Subcutaneous abdominal adipose tissue (tissue), 5 donors: ENCODE results near the gene MYO7B.

ENCODE experiments used
- H3K27ac ChIP-seq: one replicate; pipeline ENCODE4 v1.7.0; 2013; ENCODE audit warnings: low read depth, mild to moderate bottlenecking, inconsistent platforms, low read length, moderate library complexity
- H3K27me3 ChIP-seq, 5 donors: one replicate each; pipeline ENCODE4 v1.7.0; 2013; ENCODE audit warnings: low read length in 5 of 5, inconsistent platforms in 1 of 5; ENCODE audit not compliant: control insufficient read depth in 5 of 5, insufficient read depth in 4 of 5
- H3K36me3 ChIP-seq, 5 donors: one replicate each; pipeline ENCODE4 v1.7.0; 2013; ENCODE audit warnings: low read length in 5 of 5; ENCODE audit not compliant: control insufficient read depth in 5 of 5, insufficient read depth in 5 of 5
- H3K4me1 ChIP-seq, 5 donors: one replicate each; pipeline ENCODE4 v1.7.0; 2013; ENCODE audit warnings: low read length in 5 of 5, mild to moderate bottlenecking in 3 of 5, moderate library complexity in 1 of 5; ENCODE audit not compliant: control insufficient read depth in 5 of 5, insufficient read depth in 5 of 5
- H3K4me3 ChIP-seq, 5 donors: one replicate each; pipeline ENCODE4 v1.7.0; 2013; ENCODE audit warnings: low read length in 5 of 5, low read depth in 1 of 5
- H3K9ac ChIP-seq, 5 donors: one replicate each; pipeline ENCODE4 v1.7.0; 2013; ENCODE audit warnings: low read length in 5 of 5, mild to moderate bottlenecking in 4 of 5, moderate library complexity in 3 of 5
- H3K9me3 ChIP-seq, 5 donors: one replicate each; pipeline ENCODE4 v1.7.0; 2013; ENCODE audit warnings: low read length in 5 of 5; ENCODE audit not compliant: control insufficient read depth in 5 of 5
- donor health status: healthy.
- donor health status: healthy.
- donor health status: healthy.
- donor health status: healthy.
- donor health status: healthy.

Gene MYO7B

DNA sequence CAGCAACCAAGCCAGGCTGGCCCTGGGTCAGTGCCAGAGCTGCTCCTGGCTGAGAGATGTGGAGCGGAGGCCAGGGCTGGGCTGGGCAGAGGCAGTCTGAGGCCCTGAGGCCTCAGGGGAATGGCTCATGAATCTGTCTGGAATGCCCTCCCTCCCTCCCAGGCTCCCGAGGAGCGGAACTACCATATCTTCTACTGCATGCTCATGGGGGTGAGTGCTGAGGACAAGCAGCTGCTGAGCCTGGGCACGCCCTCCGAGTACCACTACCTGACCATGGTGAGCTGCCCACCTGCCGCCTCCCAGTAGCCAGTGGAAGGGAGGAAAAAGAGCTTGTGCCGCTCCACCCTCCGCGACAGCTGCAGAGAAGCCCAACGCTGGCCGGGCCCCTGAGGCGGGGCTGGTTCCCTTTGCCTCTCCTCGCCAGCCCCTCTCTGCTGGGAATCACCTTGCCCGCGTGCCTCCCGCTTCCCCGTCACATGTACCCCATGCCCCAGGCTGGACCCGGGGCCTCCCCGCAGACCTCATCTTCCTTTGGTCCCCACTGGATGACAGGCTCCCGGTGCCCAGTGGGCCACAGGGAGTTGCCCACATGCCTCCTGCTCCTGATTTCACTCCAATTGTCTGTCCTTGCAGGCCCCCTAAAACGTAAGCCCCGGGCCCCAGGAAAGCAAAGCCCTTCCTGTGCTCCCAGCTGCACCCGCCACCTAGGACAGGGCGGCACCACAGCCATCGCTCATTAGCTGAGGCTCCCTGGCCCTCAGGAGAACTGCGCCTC lies 41.1 kb downstream of the MYO7B start:
- Histone ChIP-seq H3K4me3 (peak overlapping the region in 1 of 5 donors; percentile 8), H3K36me3 (no peaks in the 10 kb centered on the region), H3K27ac (no peak overlapping the region), H3K9me3 (no peaks in the 10 kb centered on the region), H3K4me1 (peaks cover 0 to 18% (median 16%) of the 10 kb centered on the region in 5 donors), H3K9ac (no peak overlapping the region), H3K27me3 (no peaks in the 10 kb centered on the region)

DNA sequence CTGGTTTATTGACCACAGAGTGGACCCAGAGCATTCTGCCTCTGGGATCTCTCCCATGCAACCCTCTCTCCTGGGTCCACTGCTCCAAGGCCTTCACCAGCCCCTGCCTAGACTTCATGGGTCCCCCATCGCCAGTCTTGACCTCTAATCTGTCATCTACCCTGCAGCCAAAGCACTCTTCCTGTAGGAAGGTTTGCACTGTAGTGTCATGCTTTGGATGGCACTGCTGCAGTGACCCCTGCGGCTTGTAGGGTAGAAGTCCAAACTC lies 41.7 kb downstream of the MYO7B start:
- no peak overlapping the region for H3K9ac ChIP-seq
- no peak overlapping the region for H3K27ac ChIP-seq
- no peaks in the 10 kb centered on the region for H3K36me3 ChIP-seq
- H3K9me3 ChIP-seq, result no peaks in the 10 kb centered on the region
- H3K4me3 ChIP-seq, result no peak overlapping the region
- no peaks in the 10 kb centered on the region for H3K27me3 ChIP-seq
- peaks cover 0 to 18% (median 16%) of the 10 kb centered on the region in 5 donors for H3K4me1 ChIP-seq

DNA sequence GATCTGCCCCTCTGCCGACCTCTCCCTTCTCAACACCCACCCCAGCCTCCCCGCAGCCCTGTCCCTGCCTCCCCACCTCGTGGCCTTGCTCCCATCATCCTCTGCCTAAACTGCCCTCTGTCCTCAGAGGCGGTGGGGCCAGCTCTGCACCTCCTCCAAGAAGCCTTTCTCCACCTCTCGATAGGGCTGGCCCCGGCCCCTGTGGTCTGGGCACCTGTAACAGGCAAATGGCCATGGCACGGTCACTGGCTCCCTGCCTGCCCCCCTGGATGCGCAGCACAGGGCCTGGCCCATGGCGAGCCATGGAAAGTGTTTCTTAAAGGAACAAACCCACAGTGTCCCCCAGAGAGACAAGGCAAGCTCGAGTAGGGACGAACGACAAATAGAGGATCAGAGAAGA lies 42.0 kb downstream of the MYO7B start:
- no peaks in the 10 kb centered on the region for H3K36me3 ChIP-seq

DNA sequence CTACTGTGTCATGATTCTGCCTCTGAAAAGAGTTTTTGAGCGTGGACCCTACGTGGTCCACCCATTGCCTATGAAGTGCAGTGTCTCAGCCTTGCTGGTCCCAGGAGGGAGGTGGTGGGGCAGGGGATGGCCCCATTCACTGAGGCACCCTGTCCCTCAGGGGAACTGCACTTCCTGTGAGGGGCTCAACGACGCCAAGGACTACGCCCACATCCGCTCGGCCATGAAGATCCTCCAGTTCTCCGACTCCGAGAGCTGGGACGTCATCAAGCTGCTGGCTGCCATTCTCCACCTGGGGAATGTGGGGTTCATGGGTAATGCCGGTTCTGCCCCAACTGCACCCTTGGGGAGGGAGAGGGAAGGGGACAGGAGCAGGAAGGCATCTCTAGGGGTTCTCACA lies 42.5 kb downstream of the MYO7B start:
- H3K9ac ChIP-seq, result no peak overlapping the region
- H3K9me3 ChIP-seq, result no peaks in the 10 kb centered on the region
- H3K4me1 ChIP-seq, result peaks cover 0 to 18% (median 16%) of the 10 kb centered on the region in 5 donors
- H3K4me3 ChIP-seq, result no peak overlapping the region
- no peaks in the 10 kb centered on the region for H3K36me3 ChIP-seq
- H3K27ac ChIP-seq, result no peak overlapping the region
- no peaks in the 10 kb centered on the region for H3K27me3 ChIP-seq

More for the DNA sequence above, 42.0 kb downstream of the MYO7B start:
- Histone ChIP-seq H3K4me1 (peaks cover 0 to 18% (median 16%) of the 10 kb centered on the region in 5 donors), H3K27ac (no peak overlapping the region), H3K9ac (no peak overlapping the region), H3K4me3 (no peak overlapping the region), H3K27me3 (no peaks in the 10 kb centered on the region), H3K9me3 (no peaks in the 10 kb centered on the region)

DNA sequence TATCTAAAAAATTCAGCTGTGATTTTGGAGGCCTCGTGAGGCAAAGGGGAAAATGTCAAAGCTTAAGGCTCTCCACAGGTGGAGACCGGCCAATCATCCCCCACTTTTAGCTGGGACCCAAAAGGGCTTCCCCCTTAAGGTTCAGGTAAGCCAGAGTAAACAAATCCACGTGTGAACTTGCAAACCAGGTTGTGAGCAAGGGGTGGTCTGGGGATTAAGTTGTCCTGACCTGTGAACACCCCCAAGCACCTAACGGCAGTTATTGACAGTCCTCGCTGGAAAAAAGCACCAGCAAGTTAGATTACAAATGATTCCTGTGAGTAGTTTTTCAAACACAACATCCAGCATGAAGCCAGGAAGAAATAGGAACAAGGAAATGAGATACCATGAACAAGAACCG lies 42.9 kb downstream of the MYO7B start:
- Histone ChIP-seq H3K4me3 (no peak overlapping the region), H3K4me1 (peaks cover 0 to 18% (median 16%) of the 10 kb centered on the region in 5 donors), H3K9ac (no peak overlapping the region), H3K36me3 (no peaks in the 10 kb centered on the region), H3K9me3 (no peaks in the 10 kb centered on the region), H3K27me3 (no peaks in the 10 kb centered on the region), H3K27ac (no peak overlapping the region)

DNA sequence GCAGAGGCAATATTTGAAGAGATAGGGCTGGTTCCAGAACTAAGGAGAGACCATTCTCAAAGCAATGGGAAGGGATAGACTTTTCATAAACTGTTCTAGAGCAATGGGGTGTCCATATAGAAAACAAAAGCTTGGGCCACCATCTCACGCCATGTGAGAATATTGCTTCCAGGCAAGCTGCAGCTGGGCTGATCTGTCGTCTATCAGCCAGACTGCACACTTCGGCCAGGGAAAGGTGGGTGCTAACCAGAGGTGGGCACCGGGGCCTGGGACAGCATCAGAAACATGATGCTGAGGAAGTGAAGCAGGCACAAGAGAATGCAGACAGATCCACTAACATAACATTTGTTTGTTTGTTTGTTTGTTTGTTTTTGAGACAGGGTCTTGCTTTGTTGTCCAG lies 43.7 kb downstream of the MYO7B start:
- H3K9me3 ChIP-seq, result no peaks in the 10 kb centered on the region
- no peaks in the 10 kb centered on the region for H3K27me3 ChIP-seq
- H3K27ac ChIP-seq, result no peak overlapping the region
- no peak overlapping the region for H3K4me3 ChIP-seq
- peaks cover 0 to 18% (median 16%) of the 10 kb centered on the region in 5 donors for H3K4me1 ChIP-seq
- no peak overlapping the region for H3K9ac ChIP-seq
- no peaks in the 10 kb centered on the region for H3K36me3 ChIP-seq

DNA sequence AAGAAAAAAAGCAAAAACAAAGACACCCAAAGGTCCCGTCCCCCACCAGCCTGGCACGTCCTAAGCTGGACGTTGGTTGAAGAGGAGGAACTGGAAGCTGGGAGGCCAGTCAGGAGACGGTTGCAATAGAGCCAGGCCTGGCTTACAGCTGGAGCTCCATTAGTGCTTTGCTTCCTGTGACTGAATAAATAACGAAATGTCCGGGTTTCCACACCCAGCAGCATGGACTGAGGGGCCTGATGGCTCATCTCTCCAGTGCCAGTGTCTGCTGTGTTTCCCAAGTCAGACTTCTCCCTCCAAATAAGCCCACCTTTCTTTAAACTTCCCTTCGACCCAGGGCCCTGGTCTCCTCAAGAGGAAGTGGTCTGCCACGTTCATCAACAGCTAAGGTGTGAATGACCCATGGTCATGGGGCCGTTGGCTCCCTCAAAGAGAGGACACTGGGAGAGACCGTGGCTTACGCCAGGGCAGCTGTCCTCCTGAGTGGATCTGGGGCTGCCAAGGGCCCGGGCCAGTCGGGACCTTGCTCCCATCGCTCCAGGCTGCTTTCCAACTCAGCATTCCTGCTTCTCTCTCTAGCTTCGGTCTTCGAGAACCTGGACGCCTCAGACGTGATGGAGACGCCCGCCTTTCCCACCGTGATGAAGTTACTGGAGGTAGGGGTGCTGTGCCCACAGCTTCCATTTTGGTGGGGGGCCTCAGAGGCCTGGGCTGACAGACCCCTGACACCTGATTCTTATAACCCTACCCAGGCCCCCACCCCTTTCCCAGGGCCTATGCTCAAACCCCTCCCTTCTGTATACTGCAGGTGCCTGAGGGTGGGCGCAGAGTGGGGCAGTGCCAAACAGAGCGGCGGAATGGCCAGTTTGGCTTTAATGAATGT lies 44.9 kb downstream of the MYO7B start:
- Histone ChIP-seq H3K4me1 (peaks cover 0 to 18% (median 16%) of the 10 kb centered on the region in 5 donors), H3K27me3 (no peaks in the 10 kb centered on the region), H3K9me3 (no peaks in the 10 kb centered on the region), H3K27ac (no peak overlapping the region), H3K9ac (no peak overlapping the region), H3K36me3 (no peaks in the 10 kb centered on the region), H3K4me3 (no peak overlapping the region)

DNA sequence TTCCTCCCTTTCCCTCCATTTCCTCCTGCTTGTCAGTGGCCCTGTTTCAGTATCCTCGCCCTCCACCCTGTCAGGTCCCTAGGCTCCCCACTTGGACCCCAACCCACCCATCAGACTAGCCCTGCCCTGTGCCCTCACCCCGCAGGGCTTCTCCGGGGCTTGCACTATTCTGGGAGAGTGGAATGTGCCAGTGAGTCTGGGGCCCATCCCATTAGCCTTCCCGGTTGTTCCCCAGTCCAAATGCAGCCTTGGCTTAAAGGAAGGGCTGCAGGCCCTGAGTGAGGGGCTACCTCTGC lies 45.5 kb downstream of the MYO7B start:
- Histone ChIP-seq H3K36me3 (no peaks in the 10 kb centered on the region), H3K4me1 (peaks cover 0 to 14% (median 13%) of the 10 kb centered on the region in 5 donors), H3K9me3 (no peaks in the 10 kb centered on the region), H3K4me3 (no peak overlapping the region), H3K27me3 (no peaks in the 10 kb centered on the region), H3K9ac (no peak overlapping the region), H3K27ac (no peak overlapping the region)

DNA sequence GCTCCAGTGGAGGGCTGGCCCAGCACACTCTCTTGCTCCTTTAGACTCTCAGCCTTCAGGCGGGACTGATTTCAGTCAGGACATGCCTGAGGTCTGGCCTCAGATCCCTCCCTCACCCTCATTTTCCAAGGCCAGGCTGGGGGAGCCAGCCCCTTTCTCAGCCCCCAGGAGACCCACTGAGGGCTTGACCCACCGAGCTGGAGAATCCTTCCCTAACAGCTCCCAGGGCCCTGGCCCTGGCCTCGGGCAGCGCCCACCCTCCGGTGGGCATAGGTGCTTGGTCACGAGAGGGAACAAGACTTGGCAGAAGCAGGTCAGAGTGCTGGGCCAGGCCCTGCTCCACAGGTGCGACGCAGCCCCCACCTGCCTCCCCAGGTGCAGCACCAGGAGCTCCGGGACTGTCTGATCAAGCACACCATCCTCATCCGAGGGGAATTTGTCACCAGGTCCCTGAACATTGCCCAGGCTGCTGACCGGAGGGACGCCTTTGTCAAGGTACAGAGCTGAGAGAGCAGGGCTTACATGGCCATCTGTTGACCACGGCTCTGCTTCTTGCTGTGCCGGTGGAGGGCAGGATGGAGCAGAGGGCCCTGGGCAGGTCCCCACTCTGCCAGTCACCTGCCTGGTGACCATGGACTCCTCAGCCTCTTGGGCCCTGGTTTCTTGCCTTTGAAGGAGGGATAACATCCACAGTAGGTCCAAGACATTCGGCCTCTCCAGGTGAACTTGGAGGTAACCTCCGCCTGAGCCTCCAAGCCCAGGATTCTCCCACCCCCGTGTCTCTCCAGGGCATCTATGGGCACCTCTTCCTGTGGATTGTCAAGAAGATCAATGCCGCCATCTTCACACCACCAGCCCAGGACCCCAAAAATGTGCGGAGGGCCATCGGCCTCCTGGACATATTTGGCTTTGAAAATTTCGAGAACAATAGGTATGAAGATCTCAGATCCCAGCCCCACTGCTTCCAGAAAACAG lies 46.3 kb downstream of the MYO7B start:
- H3K4me3 ChIP-seq, result no peak overlapping the region
- H3K4me1 ChIP-seq, result peaks cover 0 to 6% (median 5%) of the 10 kb centered on the region in 5 donors
- H3K9ac ChIP-seq, result no peak overlapping the region
- no peaks in the 10 kb centered on the region for H3K9me3 ChIP-seq
- H3K36me3 ChIP-seq, result no peaks in the 10 kb centered on the region
- no peaks in the 10 kb centered on the region for H3K27me3 ChIP-seq
- no peak overlapping the region for H3K27ac ChIP-seq
